ENCODE measurements around the gene SND1. TPM values are rescaled to one million over a fixed set of nuclear protein-coding genes. Genes with fewer than 3 reads are reported as not detected.
A peak's percentile ranks its signal among the peaks of the same experiment; 100 is the strongest.

The SND1 gene
- total and polyA plus RNA-seq, 10 of the 15 experiments (the other 5 are each of a cell fraction or from before 2014, with no cell fraction given): 52.4 to 270 (median 146) TPM

DNA sequence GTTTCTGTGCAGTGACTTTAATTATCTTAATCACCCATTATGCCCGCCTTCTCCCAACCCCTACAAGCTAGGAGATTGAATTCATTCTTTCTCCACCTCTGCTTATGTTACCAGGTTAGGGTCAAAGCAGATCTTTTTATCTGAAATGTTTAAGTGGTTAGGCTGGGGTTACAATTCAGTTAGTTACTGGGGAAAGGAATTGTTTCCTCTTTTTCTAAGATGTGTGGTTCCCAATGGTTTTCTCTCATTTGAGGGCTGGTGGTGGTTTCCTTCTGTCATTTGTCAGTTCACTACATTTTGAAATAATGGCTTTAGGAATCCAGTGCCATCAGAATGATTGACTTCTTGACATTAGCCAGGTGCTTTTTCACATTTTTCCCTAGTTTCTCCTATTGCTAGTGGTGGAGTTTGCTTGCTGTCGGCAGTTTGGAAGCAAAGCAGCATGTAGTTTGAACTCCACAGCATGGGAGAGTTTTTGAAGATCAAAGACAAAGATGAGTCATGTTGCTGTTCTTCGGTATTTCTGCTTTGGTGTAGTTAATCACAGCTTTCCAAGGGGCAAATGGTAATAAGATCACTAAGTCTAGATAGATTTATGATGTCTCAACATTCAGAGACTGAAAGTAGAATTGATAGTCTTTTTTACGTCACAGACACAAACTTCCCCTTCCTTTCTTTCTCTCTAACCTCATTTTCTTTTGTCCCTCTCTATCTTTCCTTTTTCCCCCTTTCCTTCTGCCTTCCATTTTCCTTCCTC lies 168.2 kb downstream of the SND1 start (continued):
- TF ChIP-seq, protein P1, sequence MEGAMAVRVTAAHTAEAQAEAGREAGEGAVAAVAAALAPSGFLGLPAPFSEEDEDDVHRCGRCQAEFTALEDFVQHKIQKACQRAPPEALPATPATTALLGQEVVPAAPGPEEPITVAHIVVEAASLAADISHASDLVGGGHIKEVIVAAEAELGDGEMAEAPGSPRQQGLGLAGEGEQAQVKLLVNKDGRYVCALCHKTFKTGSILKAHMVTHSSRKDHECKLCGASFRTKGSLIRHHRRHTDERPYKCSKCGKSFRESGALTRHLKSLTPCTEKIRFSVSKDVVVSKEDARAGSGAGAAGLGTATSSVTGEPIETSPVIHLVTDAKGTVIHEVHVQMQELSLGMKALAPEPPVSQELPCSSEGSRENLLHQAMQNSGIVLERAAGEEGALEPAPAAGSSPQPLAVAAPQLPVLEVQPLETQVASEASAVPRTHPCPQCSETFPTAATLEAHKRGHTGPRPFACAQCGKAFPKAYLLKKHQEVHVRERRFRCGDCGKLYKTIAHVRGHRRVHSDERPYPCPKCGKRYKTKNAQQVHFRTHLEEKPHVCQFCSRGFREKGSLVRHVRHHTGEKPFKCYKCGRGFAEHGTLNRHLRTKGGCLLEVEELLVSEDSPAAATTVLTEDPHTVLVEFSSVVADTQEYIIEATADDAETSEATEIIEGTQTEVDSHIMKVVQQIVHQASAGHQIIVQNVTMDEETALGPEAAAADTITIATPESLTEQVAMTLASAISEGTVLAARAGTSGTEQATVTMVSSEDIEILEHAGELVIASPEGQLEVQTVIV (IDR thresholded peaks at IDR 0.05; ENCODE audit: borderline replicate concordance, partially characterized antibody): no peak
- TF ChIP-seq ZNF384 (IDR thresholded peaks at IDR 0.05; ENCODE audit: borderline replicate concordance, low read depth, low read length) (no peak), ZBED1 (IDR thresholded peaks at IDR 0.05; ENCODE audit: borderline replicate concordance) (no peak), TCF3 (IDR thresholded peaks at IDR 0.05; ENCODE audit: borderline replicate concordance, insufficient read depth, low read depth, low read length) (no peak), RAD21 (IDR thresholded peaks at IDR 0.05; ENCODE audit: insufficient read depth, low read depth, low read length) (no peak), WRNIP1 (IDR thresholded peaks at IDR 0.05; ENCODE audit: borderline replicate concordance, low read depth, low read length) (no peak), YY1 (IDR thresholded peaks at IDR 0.05; ENCODE audit: low read depth, low read length) (no peak), IKZF1 (conservative IDR thresholded peaks at IDR 0.05) (peak; percentile 55), SIX5 (IDR thresholded peaks at IDR 0.05; ENCODE audit: low read depth, low read length, severe bottlenecking) (no peak), RB1 (IDR thresholded peaks at IDR 0.05; ENCODE audit: borderline replicate concordance) (no peak), BMI1 (IDR thresholded peaks at IDR 0.05; ENCODE audit: borderline replicate concordance) (no peak), RAD51 (IDR thresholded peaks at IDR 0.05) (no peak), IRF4 (IDR thresholded peaks at IDR 0.05; ENCODE audit: low read depth, low read length) (no peak), CHD1 (IDR thresholded peaks at IDR 0.05; ENCODE audit: low read depth, low read length) (no peak), LARP7 (IDR thresholded peaks at IDR 0.05) (no peak), SIN3A (IDR thresholded peaks at IDR 0.05; ENCODE audit: low read depth, low read length) (no peak), ATF2 (IDR thresholded peaks at IDR 0.05; ENCODE audit: low read length) (peak; percentile 19; the same call in 1 of the 2 replicates), EZH2 (IDR thresholded peaks at IDR 0.05; ENCODE audit: borderline replicate concordance, control insufficient read depth, low read depth, low read length) (no peak), BACH1 (IDR thresholded peaks at IDR 0.05; ENCODE audit: borderline replicate concordance) (no peak), MEF2A (IDR thresholded peaks at IDR 0.05; ENCODE audit: insufficient read depth, low read depth, low read length) (no peak), EGR1 (IDR thresholded peaks at IDR 0.05; ENCODE audit: borderline replicate concordance in 1 of 2, low read depth in 2 of 2, low read length in 2 of 2) (no peak), SMC3 (IDR thresholded peaks at IDR 0.05; ENCODE audit: borderline replicate concordance, low read length) (no peak), JUNB (IDR thresholded peaks at IDR 0.05) (peak; percentile 47), ZNF207 (IDR thresholded peaks at IDR 0.05; ENCODE audit: borderline replicate concordance) (no peak), MTA2 (IDR thresholded peaks at IDR 0.05; ENCODE audit: low read depth) (peak; percentile 63), ZBTB33 (IDR thresholded peaks at IDR 0.05) (no peak)
- TF ChIP-seq, protein P2, sequence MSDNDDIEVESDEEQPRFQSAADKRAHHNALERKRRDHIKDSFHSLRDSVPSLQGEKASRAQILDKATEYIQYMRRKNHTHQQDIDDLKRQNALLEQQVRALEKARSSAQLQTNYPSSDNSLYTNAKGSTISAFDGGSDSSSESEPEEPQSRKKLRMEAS (IDR thresholded peaks at IDR 0.05; ENCODE audit: low read depth, low read length): no peak

Data from GM12878 (cell line).